GM18498 (cell line): ENCODE data around the gene HK1.

Experiments used
- ATAC-seq: cut with Tn5 transposase; IDR thresholded peaks from one replicate; pipeline ENCODE4 v1.9.1; 2021; ENCODE audit warnings: mild to moderate bottlenecking, moderate library complexity; ENCODE audit not compliant: unreplicated experiment

The HK1 gene

DNA sequence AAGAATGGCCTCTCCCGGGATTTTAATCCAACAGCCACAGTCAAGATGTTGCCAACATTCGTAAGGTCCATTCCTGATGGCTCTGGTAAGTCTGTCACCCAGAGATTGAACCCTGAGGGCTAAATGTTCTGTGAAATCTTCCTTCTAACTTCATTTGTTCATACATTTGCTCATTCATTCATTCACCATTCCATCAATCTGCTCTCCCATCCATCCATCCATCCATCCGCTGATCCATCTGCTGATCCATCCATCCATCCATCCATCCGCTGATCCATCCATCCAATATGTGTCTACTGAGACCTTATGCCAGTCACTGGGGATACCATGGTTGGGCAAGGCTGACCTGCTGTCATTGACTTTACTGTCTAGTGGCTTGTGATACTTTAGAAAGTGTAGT lies 65.6 kb downstream of the HK1 start:
- no peak for ATAC-seq

DNA sequence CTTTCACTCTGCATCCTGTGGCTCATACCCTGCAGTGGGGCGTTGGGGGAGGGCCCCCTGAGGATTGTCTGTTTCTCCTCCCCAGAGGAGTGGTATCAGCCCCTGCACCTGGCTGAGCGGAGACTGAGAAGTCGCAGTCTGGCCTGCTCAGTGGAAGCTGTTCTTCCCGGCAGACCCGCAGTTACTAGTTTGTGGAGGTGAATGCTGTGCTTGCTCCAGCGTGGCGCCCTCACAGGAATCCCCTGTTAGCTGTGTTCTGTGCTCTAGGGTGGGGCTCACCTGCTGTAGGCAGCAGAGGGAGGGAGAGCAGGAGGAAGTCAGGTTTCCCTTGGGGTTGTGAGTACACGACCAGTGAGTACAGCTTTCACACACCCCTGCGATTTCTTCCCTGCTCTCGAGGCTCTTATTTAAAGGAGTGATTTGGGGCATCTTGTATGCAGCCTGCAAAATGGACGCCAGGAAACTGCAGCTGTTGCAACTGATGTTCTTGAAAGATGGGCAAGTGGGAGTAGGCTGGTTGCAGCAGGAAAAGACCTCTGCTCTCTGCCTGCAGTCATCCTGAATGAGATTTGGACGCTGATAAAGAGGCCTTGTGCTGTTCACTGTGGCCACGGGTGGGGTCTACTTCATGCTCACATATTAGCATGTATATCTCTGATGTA lies 66.4 kb downstream of the HK1 start:
- peak; percentile 47 for ATAC-seq

DNA sequence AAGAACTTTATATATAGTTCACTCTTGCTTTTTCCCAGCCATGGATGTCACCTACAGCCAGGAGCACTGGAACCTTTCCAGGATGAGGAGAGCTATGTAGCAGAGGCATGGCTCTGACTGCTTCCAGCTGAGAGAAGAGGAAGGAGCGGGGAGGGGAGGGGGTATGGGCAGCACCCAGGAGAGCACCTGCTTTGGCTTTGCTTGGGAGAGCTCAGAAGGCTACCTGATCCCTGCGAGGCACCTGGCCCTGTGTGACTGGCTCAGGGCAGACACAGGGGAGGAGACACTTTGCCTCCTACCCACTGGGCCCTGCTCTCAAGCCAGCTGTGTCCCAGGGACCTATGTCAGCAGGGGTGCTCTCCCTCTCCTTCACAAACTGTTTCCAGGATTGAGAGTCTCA lies 67.1 kb downstream of the HK1 start:
- ATAC-seq, result no peak

DNA sequence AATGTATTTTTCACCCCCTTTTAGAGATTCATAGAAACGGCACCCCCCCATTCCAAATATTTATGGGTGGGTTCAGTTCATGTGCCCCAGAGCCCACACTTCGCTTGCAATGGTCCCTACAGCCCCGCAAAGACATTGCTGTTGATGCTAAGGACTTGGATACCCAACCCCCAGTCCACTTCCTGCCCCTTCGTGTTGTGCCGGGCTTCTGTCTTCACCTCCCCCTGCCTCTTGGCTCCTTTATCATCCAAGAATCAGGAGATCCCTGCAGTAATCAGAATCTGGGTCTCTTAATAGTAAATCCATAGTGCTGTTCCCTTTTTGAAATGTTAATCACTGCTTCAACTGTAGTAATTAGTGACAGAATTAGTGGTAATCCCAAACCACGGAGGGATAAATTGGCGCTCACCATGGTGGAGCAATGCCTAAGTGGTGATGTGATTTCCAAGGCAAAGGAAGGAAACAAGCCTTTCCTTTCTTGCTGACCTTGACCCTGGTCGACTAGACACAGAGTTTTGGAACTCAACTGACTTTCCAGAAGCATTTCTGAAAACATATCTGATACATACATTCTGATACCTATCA lies 67.7 kb downstream of the HK1 start:
- ATAC-seq, result no peak

DNA sequence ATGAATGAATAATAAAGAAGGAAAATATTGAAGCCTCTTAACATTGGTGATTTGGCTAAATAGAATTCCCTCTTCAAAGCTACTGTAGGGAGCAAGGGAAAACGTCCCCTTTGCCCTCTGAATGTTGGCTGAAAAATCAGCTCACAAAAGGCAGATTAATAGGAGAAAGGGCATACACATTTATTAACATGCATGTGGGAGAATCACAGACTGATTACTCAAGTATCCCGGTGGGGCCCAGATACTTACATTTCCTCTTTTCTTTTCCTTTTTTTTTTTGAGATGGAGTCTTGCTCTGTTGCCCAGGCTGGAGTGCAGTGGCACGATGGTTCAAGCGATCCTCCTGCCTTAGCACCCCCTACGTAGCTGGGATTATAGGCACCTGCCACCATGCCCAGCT lies 68.5 kb downstream of the HK1 start:
- no peak for ATAC-seq

DNA sequence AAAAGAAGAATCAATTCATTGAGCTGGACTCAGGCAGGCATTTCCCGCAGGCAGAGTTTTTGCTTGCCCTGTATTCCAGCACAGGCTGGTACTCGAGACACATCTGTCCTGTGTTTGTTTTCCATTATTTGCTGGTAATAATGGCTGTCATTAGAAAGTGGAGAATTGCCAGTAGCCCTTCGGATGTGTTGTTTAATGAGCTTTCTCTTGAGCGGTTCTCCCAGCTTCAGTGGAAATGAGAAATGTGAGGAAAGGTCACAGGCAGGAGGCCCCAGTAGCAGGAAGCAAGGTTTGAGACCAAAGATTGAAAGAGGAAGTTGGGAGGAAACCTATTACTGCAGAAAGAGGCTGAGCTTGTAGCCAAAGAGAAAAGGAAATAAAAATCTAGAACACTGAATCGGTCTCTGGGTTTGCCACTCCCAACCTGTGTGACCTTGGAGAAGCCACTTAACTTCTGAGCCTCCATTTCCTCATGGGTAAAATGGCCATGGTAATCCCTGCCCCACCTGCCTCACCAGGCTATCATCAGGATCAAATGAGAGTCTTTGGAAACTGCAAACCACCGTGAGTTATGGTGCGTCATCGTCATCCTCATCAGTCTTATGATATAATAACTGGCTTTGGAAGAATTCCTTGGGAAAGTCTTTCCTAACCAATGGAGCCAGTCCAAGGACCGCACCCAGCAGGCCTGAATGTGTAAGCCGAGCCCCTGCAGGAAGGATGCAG lies 70.7 kb downstream of the HK1 start:
- no peak for ATAC-seq

DNA sequence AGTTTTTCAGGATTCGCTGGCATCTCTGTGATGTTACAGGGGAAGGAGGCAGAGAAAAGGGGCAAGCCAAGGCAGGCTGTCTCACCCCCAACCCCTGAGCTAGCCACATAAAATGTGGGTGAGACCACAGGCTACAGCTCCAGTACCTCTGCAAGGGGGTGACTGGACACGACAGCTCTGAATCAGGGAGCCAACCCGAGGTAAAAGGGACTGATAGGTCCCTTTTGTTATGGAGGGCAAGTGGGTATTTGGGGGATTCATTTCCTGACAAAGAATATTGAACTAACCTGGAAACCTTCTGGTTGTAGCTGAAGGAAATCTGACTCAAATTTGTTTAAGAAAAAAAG lies 71.2 kb downstream of the HK1 start:
- no peak for ATAC-seq

DNA sequence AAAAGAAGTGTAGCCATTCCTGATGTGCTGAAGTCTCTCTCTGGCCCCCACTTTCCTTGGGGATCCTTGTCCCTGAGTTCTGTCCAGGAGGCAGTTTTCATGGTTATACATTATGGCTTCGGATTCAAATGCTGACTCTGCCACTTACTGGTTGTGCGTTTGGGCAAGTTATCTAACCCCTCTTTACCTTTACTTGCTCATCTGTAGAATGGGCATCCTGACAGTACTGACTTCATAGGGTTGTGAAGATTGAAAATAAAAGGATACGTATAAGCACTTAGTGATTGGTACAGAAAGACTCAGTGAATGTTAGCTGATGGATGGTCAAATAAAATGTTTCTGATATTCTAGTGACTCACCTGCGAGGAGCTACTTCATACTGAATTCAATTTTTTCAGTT lies 73.3 kb downstream of the HK1 start:
- no peak for ATAC-seq

DNA sequence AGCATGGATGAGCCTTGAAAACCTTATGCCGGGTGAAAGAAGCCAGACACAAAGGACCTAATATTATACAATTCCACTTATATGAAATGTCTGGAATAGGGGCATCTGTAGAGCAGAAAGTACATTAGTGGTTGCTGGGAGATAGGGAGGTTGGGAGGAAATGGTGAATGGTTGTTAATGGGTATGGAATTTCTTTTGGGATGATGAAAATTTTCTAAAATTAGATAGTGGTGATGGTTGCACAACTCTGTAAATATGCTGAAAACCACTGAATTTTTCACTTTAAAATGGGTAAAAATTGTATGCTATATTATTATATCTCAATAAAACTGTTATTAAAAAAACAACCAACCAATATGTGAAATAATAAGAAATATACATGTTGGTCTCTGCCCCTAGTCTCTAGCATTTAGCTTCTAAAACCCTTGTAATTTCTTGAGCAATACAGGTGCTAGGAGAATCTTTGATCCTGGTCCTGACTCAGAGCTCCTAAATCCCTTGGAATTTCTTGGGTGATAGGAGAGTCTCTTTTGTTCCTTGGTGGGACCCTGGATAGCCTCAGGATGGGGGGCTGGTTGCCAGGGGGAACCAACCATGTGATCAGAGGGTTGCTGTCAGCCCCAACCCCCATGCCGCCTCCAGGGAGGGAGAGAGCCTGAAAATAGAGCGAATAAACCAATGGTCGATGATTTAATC lies 74.4 kb downstream of the HK1 start:
- ATAC-seq, result no peak

DNA sequence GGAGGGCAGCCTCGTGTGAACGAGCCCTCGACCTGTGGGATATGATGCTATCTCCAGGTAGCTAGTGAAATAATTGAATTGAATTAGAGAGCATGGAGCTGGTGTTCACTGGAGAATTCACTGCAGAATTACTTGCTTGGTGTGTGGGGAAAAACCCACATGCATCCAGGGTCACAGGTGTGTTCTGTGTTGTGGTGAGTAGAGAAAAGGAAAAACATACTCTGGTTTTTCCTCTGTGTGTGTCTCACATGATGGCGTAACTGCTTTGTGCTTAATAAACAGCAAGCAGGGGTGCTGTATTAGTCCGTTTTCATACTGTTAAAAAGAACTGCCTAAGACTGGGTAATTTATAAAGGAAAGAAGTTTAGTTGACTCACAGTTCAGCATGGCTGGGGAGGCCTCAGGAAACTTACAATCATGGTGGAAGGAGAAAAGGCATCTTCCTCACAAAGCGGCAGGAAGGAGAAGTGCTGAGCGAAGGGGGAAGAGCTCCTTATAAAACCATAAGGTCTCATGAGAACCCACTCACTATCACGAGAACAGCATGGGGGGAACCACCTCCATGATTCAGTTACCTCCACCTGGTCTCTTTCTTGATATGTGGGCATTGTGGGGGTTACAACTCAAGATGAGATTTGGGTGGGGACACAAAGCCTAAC lies 75.8 kb downstream of the HK1 start:
- no peak for ATAC-seq

DNA sequence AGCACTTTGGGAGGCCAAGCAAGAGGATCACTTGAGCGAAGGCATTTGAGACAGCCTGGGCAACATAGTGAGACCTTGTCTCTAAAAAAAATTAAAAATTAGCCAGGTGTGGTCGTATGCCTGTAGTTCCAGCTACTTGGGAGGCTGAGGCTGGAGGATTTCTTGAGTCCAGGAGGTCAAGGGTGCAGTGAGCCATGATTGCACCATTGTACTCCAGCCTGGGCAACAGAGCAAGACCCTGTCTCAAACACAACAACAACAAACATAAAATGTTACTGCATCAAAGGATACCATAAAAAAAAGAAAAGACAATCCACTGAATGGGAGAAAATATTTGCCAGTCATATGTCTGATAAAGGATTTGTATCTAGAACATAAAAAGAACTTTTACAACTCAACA lies 77.9 kb downstream of the HK1 start:
- no peak for ATAC-seq

DNA sequence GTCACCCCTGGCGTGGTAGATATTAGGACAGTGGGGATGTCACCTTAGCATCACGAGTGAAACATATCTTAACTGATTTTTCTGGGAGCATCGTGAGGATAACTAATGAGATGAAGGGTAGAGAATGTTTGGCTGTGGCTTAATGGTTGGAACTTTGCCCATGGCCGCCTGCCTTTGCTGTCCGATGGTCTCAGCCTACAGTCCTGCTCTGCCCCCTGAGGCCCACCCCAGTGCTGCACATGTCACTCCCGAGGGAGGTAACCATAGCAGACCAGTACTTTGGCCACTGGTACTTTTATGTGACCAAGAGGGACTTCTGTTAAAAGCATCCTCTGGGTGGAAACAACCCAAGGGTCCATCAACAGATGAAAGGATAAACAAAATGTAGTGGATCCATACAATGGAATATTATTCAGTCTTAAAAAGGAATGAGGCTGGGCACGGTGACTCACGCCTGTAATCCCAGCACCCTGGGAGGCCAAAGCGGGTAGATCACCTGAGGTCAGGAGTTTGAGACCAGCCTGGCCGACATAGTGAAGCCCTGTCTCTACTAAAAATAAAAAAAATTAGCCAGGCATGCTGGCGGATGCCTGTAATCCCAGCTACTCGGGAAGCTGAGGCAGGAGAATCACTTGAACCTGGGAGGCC lies 80.0 kb downstream of the HK1 start:
- no peak for ATAC-seq

DNA sequence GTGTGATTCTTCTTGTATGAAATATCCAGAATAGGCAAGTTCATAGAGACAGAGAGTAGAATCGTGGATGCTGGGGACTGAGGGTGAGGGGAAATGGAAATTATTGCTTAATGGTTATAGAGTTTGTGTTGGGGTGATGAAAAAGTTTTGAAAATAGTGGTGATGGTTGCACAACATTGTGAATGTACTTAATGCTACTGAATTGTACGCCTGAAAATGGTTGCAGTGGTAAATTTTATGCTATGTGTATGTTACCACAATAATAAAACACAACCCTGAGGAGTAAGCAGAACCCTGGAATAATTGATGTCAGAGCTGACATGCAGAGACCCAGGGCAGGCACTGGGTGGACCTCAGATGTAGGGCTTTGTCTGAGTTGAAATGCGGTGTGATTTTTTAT lies 80.9 kb downstream of the HK1 start:
- ATAC-seq, result no peak

DNA sequence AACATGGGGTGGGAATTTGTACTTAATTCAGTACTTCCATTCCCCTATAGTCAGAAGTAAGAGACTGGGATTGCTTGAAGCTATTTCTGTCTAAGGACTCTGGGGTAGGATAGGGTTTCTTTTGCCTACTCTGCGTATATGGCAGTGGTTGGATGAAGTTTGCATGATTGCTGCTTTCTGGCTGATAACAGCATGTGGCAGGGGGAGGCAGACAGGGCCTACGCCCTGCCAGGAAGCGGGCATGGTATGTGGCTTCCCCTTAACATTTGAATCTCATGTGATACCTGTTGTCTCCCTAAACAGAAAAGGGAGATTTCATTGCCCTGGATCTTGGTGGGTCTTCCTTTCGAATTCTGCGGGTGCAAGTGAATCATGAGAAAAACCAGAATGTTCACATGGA lies 81.3 kb downstream of the HK1 start:
- no peak for ATAC-seq

DNA sequence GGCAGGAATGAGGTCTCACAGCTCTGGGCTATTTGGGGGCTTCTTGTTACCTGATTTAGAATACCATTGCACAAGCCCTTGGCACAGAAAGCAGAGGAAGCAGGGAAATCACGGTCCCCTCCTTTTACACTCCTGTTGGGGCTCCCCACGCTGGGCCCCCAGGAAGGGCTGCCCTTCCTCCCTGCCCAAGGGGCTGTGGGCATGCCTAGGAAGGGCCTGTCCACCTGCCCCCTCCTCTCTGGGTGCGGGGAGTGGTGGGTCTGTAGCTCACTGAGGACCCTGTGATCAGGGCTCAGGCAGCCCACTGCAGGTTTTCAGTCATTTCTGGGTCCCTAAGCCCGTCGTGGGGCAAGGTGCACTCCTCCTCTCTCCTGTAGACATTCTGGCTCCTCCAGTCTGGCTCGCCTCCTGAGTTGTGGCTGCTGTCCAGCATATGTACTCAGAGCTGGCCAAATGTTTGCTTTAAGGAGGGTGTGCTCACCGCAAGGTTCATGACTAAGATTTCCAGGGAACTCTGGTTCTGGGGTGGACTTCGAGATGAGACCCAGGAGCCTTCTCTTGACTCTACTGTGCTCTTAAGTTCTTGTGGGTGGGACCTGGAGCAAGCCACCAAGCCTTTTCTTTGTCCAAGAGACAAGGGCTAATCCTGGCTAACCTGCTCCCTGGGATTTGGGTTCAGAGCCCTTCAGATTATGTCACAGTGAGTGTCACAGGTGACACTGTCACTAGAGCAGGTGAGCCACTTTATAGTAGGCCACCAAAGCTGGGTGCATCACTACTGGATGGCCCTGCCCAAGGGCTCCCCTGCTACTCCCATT lies 82.4 kb downstream of the HK1 start:
- no peak for ATAC-seq

DNA sequence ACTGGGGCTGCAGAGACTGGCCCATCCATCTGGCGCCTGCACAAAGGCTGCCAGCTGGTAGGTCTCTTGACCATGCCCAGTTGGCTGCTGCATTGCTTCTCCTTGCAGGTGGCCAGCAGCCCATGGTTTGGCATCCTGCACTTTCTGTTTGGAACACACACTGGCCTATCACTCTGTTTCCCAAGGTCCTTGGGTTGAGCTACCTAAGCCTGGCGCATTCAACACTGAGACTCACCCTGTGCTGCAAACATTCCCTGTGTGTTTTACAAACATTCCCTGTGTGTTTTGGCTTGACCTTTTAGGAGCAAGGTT lies 83.0 kb downstream of the HK1 start:
- no peak for ATAC-seq

DNA sequence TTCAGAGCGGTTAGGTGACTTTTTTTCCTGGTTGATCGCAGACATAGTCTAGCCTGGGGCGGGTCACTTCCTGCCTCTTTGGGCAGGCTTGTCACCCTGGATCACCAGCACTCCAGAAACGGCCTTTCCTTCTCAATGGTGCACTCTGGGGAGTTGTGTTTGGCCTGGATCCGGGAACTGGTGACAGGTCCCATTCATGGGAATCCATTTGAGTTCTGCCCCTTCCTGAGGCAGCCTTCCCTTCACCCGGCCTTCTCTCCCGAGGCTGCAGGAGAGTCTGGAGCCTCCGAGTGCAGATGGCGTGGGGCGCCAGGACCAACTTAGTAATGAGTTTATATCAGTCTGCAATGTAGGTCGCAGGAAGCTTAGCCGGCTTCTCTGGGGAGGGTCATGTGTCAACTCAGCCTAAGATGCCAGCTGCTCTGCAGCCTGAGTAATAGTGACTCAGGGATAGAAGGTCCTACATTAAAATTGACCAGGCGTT lies 84.2 kb downstream of the HK1 start:
- ATAC-seq, result no peak

DNA sequence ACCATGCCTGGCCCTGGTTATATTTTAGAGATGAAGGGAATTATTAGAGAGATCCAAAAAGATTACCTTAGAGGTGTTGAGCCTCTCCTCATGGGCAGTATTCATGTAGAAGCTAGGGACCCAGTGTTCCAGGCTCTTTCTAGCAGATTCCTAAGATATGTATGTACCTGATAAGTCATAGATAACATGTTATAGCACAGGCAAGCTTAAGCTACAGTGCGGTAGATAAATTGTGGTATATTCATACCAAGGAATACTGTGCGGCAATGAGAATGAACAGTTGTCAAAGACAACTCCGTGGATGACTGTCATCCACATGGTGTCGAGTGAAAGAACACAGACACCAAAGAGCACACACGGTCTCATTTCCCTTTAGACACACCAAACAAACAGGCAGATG lies 85.4 kb downstream of the HK1 start:
- no peak for ATAC-seq

DNA sequence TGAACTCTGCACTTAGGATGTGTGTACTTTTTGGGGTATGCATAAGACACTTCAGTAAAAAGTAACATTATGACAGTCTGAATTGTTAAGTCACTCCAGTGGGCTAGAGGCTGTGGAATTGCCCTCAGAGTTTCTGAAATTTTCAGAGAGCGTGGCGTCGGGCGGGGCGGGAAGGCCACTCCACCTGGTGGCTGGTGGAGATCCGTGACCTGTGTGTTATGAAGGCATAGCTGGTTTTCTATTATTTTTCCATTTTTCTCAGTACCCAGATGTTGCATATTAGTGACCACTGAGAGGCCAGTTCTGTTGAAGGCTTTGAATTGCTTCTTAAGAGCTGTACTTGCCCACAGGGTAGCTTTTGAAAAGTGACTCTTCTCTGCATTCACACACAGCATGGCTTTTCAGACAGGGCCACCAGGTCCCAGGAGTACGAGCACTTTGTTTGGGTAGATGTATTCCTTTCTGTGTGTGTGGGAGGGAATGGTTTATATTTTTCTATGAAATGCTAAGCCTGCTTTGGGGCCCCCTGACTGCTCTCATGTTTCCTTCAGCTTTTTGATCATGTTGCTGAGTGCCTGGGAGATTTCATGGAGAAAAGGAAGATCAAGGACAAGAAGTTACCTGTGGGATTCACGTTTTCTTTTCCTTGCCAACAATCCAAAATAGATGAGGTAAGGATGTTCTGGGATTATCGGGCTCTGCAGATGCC lies 86.1 kb downstream of the HK1 start:
- no peak for ATAC-seq

DNA sequence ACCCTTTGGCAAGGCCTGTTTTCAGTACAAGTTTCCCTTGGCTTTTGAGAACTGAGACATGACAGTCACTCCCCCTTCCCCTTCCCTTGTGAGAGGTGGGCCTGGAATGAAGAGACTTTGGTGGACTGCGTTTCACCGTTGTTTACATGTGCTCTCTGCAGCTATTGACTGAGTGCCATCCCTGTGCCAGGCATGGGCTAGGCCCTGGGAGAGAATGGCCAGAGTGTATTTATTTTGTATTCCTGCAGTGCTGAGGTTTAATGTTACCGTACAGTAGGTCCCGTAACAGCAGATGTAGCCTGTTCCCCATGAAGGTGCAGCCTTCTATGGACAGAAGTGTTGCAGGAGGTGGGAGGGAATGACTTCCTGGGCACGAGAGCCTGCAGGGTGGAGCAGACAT lies 88.4 kb downstream of the HK1 start:
- ATAC-seq, result no peak
